Islet of Langerhans (tissue), 1 donor: ENCODE measurements around the gene GIMAP6.
"Not testable (repeated sequence)": the region's sequence is repeated elsewhere in the genome, so short reads cannot be mapped to it uniquely, and the experiment has no call there.

Experiments
- FAIRE-seq: peaks from one replicate; lab custom pipeline; 2011; peaks lifted over from hg19 to GRCh38; lab: Jason Lieb, UNC

GIMAP6 gene

DNA sequence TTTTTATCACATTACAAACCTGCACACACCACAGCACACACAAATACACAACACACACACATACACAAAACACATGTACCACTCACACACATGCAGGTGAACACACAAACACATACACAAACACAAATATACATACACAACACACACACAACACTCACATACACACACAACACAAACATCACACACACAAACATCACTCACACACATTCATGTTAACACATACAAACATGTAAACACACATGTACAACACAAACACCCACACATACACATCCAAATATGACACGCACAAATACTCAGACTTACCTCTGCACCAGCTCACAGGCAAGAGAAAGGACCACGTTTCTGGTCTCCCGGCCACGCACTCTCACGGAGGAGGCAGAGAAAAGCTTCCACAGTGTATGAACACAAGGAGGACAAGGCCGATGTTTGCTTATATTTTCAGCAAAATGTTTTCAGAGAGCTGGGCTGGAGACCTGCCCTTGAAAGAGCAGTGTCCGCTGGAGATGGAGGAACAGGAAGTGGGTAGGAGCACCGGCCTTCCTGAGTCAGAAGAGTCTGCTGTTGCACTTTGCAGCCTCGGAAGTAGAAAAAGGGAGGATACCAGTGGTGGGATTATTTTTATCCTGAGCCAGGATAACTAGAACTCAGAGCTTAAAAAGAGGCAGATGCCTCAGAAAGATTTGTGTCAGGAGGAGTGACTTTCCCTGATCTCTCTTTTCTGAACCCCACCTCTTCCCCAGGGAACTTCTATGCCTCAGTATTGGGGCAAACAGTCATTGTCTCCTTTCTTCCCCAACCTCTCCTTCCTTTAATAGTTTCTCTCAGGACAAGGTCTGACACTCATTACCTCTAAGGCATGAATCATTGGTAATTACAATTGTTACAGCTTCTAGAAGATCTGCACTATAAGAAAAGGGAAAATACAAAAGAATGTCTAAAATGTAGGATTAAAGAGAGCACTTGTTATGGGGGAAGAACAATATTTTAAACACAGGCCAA lies at the start of gene GIMAP6:
Gene GIMAP6, minus strand, starts transcription at position 520 of the 999 bp plus-strand sequence. CDS start 2,243 bp downstream, outside the sequence.
- no peak for FAIRE-seq

DNA sequence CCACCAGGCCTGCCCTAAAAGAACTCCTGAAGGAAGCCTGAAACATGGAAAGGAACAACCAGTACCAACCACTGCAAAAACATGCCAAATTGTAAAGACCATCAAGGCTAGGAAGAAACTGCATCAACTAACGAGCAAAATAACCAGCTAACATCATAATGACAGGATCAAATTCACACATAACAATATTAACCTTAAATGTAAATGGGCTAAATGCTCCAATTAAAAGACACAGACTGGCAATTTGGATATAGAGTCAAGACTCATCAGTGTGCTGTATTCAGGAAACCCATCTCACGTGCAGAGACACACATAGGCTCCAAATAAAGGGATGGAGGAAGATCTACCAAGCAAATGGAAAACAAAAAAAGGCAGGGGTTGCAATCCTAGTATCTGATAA lies 48.2 kb upstream of the GIMAP6 start:
- FAIRE-seq, result not testable (repeated sequence)

DNA sequence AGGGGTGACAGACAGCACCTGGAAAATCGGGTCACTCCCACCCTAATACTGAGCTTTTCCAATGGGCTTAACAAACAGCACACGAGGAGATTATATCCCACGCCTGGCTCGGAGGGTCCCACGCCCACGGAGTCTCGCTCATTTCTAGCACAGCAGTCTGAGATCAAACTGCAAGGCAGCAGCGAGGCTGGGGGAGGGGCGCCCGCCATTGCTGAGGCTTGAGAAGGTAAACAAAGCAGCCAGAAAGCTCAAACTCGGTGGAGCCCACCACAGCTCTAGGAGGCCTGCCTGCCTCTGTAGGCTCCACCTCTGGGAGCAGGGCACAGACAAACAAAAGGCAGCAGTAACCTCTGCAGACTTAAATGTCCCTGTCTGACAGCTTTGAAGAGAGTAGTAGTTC lies 46.4 kb upstream of the GIMAP6 start:
- not testable (repeated sequence) for FAIRE-seq

DNA sequence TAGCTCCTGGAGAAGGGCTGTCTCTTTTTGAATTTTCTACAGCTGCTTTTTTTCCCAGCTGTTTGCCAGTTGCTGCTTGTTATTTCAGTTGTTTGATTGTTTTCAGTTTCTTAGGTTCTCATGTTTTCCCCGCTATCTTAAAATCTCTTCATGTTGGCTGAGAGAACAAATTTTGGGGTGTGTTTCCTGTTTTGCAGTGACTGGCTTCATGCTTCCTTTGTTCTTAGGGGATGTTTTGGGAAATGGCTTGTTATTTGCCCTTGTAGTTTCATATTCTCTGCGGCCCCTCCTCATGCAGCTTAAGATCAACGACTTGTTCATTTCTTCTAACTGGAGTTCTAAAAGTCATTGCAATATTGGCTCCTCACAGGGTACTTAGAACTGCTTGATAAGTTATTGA lies 44.7 kb upstream of the GIMAP6 start:
- not testable (repeated sequence) for FAIRE-seq

DNA sequence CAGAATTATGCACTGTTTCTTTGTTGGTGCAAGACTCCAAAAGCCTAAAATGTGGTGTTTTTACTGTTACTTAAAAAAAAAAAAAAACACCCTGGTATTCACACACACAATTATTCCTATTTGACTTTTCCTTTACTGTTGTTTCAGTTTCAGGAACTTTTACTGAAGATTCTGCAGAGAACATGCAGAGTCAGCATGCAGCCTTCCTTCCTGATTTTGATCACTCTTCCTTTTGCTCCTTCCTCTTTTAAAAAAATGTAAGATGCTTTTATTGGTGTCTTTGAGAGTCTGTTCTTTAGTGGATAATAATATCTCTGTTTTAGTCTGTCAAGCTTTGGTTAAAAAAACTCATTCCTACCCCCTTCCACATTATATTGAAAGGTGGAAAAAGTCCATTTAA lies 44.1 kb upstream of the GIMAP6 start:
- FAIRE-seq, result not testable (repeated sequence)

DNA sequence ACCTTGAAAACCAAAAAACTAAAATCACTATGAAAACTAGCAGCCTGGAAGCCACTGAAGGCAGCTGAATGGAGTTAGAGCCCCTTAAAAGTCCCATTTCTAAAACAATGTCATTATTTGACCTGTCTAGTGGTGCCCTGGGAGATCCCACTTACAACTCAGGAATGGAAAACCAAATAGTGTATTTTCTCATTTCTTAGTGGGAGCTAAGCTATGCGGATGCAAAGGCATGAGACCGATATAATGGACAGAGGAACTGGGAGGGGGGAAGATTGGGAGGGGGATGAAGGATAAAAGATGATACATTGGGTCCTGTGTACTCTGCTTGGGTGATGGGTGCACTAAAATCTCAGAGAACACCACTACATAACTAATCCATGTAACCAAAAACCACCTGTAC lies 43.5 kb upstream of the GIMAP6 start:
- FAIRE-seq, result no peak

DNA sequence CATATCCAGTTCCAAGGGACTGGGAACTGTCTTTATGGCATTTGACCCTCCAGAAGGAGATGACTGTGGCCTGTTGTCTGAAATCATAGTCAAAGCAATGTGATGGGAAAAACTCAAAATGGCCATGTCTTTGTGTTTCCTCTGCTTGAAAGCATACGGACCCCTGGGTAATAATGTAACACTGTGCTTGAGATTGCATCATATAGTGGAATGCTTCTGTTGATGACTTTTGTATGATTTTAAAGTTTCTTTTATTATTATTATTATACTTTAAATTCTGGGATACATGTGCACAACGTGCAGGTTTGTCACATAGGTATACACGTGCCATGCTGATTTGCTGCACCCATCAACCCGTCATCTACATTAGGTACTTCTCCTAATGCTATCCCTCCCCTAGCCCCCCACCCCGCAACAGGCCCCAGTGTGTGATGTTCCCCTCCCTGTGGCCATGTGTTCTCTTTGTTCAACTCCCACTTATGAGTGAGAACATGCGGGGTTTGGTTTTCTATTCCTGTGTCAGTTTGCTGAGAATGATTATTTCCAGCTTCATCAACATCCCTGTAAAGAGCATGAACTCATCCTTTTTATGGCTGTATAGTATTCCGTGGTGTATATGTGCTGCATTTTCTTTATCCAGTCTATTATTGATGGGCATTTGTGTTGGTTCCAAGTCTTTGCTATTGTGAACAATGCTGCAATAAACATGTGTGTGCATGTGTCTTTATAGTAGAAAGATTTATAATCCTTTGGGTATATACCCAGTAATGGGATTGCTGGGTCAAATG lies 39.8 kb upstream of the GIMAP6 start:
- not testable (repeated sequence) for FAIRE-seq

DNA sequence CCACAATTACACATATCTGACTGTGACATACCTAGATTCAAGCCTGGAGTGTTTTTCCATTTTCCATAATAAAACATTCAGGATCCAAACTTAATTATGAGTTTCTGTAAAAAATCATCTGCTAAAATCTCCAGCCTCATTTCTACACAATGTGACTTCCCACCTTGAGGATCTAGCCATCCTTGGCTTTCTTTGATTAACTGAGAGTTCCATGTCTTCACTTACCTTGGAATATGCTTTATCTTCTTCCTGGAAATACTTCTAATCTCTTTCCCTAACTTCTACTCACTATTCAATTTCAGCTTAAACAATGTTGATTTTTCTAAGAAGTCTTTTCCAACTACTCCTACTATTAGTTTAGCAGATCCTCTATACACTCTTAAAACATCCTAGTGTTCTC lies 36.8 kb upstream of the GIMAP6 start:
- FAIRE-seq, result no peak

DNA sequence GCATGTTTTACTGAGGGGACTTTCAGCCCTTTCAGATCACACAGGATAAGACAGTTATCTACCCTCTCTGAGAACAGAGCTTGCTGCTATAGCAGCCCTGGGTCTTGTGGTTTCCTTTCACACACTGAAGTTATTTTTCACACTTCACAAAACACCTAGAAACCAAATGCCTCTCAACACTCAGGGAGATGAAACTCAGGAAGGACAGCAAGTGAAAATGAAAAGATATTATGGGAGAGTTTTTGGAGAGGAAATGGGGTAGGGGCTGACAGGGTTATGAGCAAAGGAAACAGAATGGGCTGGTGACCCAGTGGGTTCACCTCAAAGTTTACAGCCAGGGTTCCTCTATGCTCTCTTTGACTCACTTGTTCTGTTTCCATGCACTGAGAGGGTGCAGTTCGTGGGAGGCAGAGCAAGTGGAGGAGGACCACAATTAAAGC lies 36.3 kb upstream of the GIMAP6 start:
- FAIRE-seq, result no peak

DNA sequence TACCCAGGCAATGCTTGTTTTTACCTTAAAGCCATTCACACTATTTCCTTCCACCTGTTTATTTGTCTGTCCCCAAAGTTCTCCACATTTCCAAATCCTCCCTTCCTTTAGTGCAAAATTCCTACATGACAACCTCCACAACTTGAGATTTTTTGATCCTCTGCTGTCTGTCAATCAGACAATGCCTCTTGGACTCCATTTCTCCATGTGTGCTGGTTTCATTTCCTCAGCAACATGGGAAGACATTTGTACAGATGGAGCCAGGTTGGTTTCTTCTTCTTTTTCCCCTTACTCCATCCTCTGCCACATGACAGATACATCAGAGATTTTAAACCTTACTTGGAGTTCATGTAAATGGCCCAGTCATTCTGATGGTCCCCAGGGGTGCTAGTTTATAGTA lies 34.2 kb upstream of the GIMAP6 start:
- no peak for FAIRE-seq

DNA sequence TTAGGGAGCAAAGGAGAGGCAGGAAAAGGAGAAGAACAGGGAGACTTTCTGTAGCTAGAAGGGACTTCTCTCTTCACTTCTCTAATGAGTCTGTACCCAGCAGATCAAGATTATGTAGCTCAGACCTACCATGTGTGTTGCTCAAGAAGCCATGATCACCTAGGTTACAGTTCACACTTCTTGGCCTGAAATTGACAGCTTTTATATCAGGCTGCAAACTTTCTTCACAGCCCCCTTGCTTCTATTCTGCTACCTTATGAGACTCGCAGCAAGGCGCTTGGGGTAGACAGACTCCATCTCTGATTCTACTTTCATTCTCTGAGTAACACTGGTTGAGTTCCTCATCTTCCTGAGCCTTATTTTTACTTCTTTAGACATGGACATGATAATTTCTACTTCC lies 33.7 kb upstream of the GIMAP6 start:
- FAIRE-seq, result no peak

DNA sequence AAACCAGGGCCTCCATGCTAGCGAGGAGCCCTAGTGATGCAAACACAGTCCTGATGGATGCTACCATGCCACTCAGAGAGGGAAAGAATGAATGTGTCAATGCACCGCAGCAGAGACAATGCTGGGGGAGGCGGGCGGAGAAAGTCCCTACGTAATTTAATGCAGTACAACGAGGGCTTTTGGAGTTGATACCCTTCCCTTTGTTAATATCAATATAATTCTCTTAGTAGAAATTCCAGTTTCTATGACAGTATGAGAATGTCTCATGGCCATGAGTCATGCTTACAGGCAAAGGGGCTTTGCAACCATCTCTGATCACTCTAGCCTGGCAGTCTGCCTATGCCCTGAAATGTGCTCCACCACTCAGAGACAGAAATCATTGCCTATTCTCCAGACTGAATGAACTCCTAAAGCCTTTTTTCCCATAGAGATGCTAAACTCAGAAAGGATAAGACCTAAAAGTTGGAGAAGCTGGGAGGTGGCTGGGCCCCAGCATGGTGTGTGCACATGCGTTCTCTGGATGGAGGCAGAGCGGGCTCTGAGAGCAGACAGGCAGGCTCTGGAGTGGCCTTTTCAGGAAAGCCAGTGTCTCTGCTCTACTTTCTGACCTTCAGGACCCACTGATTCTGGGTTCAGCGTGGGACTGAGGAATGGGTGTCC lies 33.0 kb upstream of the GIMAP6 start:
- FAIRE-seq, result no peak

DNA sequence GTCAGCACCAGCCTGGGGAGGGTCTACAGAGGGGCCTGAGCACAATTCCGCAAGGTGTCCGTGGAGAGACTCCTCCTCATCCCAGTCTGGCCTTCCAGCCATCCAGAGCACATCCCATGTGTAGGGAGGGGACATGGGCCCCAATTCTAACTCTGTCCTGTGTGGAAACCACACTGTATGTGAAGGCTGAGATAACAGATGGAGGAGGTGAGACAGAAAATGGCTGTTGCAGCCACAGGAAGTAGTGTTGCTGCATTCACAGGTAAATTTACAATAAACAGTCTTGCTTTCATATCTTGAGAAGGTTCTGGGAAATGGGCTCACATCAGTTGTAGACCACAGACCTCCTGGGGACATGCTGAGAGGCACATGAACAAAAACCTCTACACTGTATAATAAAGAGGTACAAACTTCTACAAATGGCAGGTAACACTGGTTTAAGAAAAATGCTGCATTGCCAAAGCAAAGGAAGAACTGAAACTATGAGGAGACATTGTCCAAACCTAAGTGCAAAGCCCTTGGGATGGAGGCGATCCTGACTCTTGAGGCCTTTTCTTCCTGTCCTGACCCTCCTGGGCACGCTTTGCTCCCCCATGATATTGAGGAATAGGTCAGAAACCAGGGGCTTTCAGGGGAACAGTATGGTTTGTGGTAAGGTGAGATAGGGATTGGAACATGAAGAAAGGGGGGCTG lies 31.8 kb upstream of the GIMAP6 start:
- no peak for FAIRE-seq

DNA sequence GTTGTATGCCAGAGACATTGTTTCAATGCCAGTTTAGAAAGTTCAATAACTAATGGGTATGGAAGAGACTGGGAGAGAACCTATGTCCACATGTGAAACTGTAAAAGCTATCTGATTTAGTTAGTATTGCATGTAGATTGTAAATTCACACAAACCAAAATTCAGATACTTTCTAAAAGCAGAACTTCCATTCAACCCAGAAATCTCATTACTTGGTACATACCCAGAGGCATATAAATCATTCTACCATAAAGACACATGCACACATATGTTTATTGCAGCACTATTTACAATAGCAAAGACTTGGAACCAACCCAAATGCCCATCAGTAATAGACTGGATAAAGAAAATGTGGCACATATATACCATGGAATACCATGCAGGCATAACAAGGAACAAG lies 30.6 kb upstream of the GIMAP6 start:
- FAIRE-seq, result not testable (repeated sequence)

DNA sequence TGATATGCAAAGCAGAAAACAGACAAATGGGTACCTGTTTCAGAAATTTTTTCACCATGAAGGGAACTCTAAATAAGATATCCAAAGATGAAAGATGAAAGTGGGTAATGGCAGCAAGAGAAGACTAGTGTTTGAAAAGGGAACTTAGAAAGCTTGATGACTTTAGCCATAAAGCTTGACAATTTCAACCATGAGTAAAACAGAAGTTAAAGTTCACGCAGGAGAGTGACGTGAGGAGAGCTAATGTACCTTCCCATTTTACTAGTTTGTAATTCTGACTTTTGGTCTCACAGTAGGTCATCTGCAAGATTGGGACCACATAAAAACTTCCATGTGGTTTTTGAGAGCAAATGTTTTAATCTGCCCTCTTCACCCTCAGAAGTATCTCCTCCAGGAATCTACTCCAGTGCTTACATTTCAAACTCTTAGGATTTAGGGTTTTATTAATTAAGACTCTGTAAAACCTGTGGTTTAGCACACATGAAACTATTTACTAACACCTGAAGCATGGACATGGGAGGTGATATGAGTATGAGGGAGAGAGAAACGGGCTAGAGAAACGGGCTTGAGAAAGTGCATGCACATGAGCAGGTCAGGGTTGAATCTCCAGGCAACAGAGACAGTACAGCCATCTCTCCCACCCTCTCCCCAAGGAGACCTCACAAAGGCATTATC lies 28.9 kb upstream of the GIMAP6 start:
- no peak for FAIRE-seq

DNA sequence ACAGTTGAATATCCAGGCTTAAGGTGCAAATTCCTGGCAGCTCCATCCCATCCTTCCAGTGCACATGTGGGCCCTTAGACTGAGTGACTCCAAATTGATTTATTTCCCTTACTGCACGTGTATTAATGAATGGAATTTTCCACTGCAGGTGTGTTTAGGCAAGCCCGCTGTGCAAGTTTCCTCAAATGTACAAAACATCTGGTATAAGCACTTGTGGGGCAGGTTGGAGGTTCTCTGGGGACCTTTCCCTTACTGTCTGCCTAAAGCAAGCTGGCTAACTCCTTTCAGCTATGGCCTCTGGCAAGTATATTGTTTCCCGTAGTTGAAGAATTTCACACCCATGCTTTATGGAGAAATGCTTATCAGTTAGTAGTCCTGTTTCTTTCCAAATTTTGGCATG lies 25.3 kb upstream of the GIMAP6 start:
- no peak for FAIRE-seq

DNA sequence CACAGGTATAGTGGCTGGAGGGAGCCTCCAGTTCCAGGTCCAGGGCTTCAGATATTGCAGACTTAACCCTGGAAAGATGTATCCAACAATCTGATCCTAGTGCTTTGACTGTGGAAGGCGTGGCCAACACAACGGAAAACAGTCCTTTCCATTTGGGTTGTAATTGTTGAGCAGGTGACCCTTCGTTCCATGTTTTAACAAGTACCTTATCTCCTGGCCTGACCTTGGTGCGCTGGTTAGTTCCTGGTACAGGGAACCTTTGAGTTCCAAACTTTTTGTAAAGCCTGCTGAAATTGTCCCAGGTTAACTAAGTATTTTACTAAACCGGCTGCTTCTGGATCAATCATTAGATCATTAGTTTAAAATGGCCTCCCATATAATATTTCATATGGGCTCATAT lies 23.9 kb upstream of the GIMAP6 start:
- no peak for FAIRE-seq

DNA sequence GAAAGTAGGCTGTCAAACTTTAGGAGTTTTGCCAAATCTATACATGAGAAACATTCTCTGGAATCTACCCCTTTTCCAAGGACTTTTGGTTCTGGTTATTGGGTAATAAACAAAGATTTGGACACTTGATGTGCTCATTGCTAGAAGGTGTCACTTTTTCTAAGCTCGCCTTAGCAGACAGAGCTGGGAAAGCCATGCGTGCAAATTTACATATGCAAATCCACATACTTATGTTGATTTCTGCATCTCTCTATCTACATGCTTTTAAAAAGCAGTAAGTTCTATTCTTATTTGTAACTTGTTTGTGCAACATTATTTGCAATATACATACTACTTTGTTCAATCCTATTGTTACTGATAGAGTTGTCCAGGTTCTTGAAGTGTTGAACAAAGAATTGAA lies 22.5 kb upstream of the GIMAP6 start:
- FAIRE-seq, result no peak

DNA sequence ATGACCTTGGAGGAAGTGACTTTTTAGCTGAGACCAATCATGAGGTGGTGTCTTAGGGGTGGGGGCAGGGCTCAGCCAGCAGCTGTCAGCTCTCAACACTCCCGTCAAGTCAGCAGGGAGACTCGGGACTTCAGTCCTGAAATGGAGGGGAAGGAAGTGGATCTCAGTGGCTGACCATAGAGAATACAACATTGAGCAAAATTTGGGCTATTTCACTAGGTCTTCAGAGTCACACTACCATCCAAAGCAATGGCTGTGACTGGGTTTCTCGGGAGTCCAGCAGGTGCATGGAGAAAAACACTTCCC lies 16.8 kb upstream of the GIMAP6 start:
- FAIRE-seq, result no peak

DNA sequence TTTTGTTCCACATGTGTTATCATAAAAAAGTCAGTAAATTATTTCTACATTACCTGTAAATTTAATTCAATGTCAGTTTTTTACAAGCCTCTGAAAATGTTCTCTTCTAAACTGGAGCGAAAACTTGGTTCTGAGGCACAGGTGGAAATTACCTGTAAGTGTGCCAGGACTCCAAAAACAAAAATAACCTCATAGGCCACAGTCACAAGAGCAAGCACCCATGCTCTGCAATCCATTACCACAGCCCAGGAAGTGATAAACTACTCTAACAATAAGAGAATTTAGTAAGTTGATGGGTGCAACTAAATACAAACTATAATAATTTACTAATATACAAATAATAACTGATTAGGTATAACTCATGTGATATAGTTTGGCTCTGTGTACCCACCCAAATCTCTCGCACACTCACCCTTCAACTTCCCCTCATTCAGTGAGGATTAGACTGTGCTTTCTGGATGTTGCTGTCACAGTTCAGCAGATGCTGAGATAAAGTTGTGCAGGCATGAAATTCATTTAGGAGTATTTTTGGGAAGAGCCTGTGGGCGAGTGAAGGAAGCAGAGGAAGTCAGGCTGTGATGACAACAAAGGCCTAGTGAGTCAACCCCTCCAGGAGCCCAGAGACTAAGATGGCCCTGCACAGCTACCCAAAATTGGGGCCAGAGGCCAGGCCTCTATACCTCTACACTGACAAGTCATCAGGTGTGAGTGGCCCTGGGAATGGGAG lies 16.3 kb upstream of the GIMAP6 start:
- no peak for FAIRE-seq
